GM18951 (cell line): Measurements from ENCODE around the gene LAMP1.

ENCODE experiments used
- POLR2A ChIP-seq: IDR thresholded peaks from 4 replicates; pipeline ENCODE4 v1.6.1; 2011; ENCODE audit warnings: mild to moderate bottlenecking; ENCODE audit not compliant: insufficient read length, insufficient read depth; ENCODE audit errors: extremely low read depth
- in situ Hi-C: fragments of 300-500 bp; cut with MboI; formaldehyde crosslinking; loops from one replicate; pipeline ENCODE4 v1.12.0; 2022; ENCODE audit warnings: low sequenced_read_pairs, mixed read lengths, inconsistent platforms; ENCODE audit not compliant: unreplicated experiment

Gene LAMP1

DNA sequence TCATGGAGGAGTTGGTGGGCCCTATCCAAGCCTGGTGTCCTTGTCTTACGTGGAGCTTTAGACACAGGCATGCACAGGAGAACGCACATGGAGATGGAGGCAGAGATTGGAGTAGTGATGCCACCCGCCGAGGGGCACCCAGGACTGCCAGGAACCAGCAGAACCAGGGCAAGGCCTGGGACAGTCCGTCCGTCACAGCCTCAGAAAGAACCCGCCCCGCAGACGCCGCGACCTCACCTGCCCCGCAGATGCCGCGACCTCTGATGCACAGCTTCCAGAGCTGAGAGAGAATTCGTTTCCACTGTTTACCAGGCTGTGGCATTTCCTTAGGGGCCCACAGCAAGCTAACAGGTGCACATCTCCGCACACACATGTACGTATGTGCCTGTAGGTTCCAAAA, 51.6 kb downstream of the LAMP1 start:
- in situ Hi-C loops = no loop called here
- no peak for TF ChIP-seq POLR2A

DNA sequence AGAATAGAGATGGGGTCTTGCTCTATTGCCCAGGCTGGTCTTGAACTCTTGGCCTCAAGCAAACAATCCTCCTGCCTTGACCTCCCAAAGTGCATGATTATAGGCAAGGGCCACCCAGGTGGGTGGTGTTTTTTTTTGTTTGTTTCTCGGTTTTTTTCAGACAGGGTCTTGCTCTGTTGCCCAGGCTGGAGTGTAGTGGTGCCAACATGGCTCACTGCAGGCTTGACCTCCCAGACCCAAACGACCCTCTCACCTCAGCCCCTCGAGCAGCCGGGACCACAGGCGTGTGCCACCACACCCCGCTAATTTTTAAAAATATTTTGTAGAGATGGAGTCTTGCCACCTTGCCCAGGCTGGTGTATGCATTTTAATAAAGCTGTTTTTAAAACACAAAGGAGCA, 52.0 kb downstream of the LAMP1 start:
- no peak for TF ChIP-seq POLR2A
- in situ Hi-C loops = no loop called here

- in situ Hi-C loops = no loop called here
- no peak for TF ChIP-seq POLR2A
These were observed 52.5 kb downstream of the LAMP1 start for GRCh38 chr13:113349491-113349890.

- no peak for TF ChIP-seq POLR2A
- in situ Hi-C loops = no loop called here
These were observed 53.3 kb downstream of the LAMP1 start for GRCh38 chr13:113350065-113350937.

DNA sequence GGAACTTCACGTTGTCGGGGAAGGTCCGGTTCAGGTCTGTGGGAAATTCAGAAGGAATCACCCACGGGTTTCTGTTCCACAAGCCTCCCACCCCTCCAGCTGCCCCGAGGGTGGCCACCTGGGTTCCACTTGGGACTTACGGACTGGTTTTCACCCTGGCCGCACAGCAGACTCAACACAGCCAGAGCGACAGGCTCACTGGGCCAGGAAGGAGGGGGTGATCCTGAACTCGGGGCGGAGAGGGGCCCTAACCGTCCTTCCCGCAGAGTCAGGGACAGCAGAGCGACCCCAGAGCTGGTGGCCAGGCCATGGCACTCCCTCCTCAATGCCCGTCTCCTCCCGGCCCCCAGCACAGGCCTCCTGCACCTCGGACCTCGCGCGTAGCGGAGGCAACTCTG, 53.9 kb downstream of the LAMP1 start:
- TF ChIP-seq POLR2A = no peak
- in situ Hi-C loops = no loop called here

DNA sequence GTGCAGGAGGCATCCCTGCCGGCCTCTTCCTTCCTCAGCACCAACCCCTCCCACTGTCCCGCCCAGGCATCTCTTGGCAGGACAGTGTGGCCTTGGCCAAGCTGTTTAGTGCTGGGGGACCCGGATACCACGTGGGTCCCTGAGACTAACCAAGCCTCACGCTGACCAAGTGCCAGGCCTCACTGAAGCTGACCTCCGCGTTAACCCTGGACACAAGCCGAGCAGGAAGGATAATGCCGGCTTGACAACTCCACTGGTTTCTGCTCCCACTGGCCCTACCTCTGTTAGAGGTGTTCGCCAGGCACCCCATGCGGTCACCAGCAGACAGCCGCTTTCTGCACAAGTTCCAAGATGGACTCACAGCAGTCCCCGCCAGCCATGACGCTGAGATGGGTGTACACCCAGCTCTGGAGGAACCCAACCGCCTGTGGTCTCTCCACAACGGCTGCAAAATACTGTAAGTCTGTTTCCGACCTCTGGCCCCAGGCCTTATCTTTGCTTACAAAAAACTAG, 54.5 kb downstream of the LAMP1 start:
- no peak for TF ChIP-seq POLR2A
- in situ Hi-C loops = no loop called here

DNA sequence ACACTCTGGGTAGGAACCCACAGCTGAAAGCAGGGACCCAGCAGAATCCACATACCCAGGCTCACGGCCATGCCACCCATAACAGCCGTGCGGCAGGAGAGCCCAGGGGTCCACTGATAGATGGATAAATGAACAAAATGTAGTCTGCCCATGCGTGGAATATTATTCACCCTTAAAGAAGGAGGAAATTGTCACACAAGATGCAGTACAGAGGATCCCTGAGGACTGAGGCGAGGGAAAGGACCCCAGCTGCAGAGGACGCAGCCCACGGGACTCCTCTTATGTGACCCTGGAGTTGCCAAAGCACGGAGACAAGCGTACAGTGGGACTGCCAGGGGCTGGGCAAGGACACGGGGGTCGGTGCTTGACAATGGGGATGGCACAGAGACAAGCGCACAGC, 56.2 kb downstream of the LAMP1 start:
- in situ Hi-C loops = no loop called here
- TF ChIP-seq POLR2A = no peak

GRCh38 chr13:113354831-113355610, 58.0 kb downstream of the LAMP1 start:
- in situ Hi-C loops = no loop called here
- TF ChIP-seq POLR2A = no peak

GRCh38 chr13:113355621-113356020, 58.6 kb downstream of the LAMP1 start:
- in situ Hi-C loops = no loop called here
- TF ChIP-seq POLR2A = no peak

- in situ Hi-C loops = no loop called here
- TF ChIP-seq POLR2A = no peak
These were observed 59.6 kb downstream of the LAMP1 start for GRCh38 chr13:113356596-113356995.

- in situ Hi-C loops = no loop called here
- TF ChIP-seq POLR2A = no peak
These were observed 60.5 kb downstream of the LAMP1 start for GRCh38 chr13:113357529-113357928.

DNA sequence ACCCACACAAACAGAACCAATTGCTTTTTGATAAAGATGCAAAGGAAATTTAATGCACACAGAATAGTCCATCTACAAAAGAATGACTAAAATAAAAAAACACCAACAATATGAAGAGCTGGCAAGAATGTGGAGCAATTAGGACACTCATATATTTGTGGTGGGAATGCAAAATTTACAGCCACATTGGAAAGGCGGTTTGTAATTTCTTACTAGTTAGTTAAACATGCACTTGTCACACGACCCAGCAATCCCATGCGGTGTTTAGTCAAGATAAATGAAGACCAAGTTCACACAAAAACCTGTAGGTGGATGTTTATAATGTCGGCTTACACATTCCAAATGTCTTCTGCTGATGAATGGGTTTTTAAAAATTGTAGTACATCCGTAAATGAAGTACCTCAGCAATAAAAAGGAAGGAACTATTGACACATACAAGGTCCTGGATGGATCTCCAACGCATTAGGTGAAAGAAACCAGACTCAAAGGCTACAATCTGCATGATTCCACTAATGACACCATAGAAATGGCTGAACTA, 61.7 kb downstream of the LAMP1 start:
- in situ Hi-C loops = no loop called here

DNA sequence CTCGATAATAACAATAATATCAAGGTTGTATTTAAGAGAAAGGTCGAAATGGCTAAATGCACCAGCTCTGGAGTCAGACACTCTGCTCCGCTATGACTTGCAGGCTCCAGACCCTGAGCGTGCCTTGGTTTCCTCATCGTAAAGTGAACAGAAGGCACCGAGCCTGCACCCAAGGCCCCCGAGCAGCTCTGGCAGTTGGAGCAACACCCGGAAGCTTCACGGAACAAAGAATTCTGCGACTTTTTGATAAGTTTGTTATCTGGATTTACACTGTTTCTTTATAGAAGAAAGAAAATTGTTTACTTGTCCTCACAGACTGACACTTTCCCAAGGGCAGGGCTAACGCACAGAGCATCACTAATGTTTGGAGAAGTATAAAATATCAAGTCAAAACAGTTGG, 62.5 kb downstream of the LAMP1 start:
- in situ Hi-C loops = no loop called here
- no peak for TF ChIP-seq POLR2A

More for the DNA sequence above, 61.7 kb downstream of the LAMP1 start:
- no peak for TF ChIP-seq POLR2A

DNA sequence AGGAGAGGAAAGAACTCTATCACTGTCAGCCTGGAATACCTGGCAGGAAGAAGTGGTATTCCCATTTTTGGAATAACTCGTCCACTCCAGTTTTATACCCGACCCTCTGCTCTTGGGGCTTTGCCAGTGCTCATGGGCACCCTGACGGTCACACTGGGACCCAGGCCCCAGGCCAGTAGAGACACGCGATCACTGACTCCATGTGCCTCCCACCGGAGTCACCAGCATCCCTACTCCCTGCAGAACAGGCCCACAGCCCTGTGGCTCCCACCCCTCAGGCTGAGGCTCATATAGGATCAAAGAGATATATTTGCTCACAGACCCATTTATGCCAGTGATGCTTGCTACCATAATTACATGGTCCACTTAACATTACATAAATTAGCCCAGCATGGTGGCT, 63.4 kb downstream of the LAMP1 start:
- in situ Hi-C loops = no loop called here
- no peak for TF ChIP-seq POLR2A

GRCh38 chr13:113361406-113361805, 64.4 kb downstream of the LAMP1 start:
- in situ Hi-C loops = no loop called here
- TF ChIP-seq POLR2A = no peak
